WTC11 (cell line): ENCODE results near the gene RNF20. TPM values are rescaled to one million over a fixed set of nuclear protein-coding genes. Genes with fewer than 3 reads are reported as not detected.

Experiments used
- ATAC-seq: fragments of 200-7000 bp; cut with Tn5 transposase; 2 replicates; pipeline ENCODE4 v1.10.0; 2021; ENCODE audit warnings: mild to moderate bottlenecking, moderate library complexity
- CTCF ChIA-PET: fragments of 300-600 bp; sonication (Branson Sonifier 250); formaldehyde crosslinking; loops from one replicate; lab custom pipeline; 2021; ENCODE audit warnings: antibody characterized with exemption; lab: Charles Lee
- POLR2A ChIA-PET: fragments of 350-600 bp; sonication (Branson Sonifier 250); formaldehyde crosslinking; loops from one replicate; lab custom pipeline; 2021; ENCODE audit warnings: antibody characterized with exemption; lab: Charles Lee
- DNase-seq: peaks from one replicate; pipeline ENCODE4 v3.0.0; 2021; ENCODE audit warnings: low spot score
- H3K27ac Mint-ChIP-seq: 2 replicates; pipeline ENCODE4 v1.8.0; 2021; ENCODE audit warnings: mixed read lengths
- H3K27me3 Mint-ChIP-seq: 2 replicates; pipeline ENCODE4 v1.8.0; 2021; ENCODE audit warnings: low read depth, mild to moderate bottlenecking, moderate library complexity, mixed read lengths
- H3K36me3 Mint-ChIP-seq: 2 replicates; pipeline ENCODE4 v1.8.0; 2021; ENCODE audit warnings: mixed read lengths
- H3K4me1 Mint-ChIP-seq: 2 replicates; pipeline ENCODE4 v1.8.0; 2022; ENCODE audit warnings: mixed read lengths
- H3K4me3 Mint-ChIP-seq: 2 replicates; pipeline ENCODE4 v1.8.0; 2021; ENCODE audit warnings: mild to moderate bottlenecking, moderate library complexity, mixed read lengths
- H3K9me3 Mint-ChIP-seq: 2 replicates; pipeline ENCODE4 v1.8.0; 2021; ENCODE audit warnings: mixed read lengths
- ELF4 ChIP-seq: sonication (generic); formaldehyde crosslinking; IDR thresholded peaks from 2 replicates; pipeline ENCODE4 v1.8.1; 2022; ENCODE audit warnings: low read depth, mild to moderate bottlenecking, moderate library complexity, missing genetic modification reagents
- ERG ChIP-seq: fragments of 250-450 bp; sonication (Bioruptor Pico); IDR thresholded peaks from 2 replicates; pipeline ENCODE4 v1.8.0; 2021; ENCODE audit warnings: mild to moderate bottlenecking
- FOXJ3 ChIP-seq: sonication (generic); formaldehyde crosslinking; IDR thresholded peaks from 2 replicates; pipeline ENCODE4 v1.9.0; 2021; ENCODE audit warnings: missing genetic modification reagents, mild to moderate bottlenecking, borderline replicate concordance
- HMGA2 ChIP-seq: fragments of 250-450 bp; sonication (Bioruptor Pico); IDR thresholded peaks from 2 replicates; pipeline ENCODE4 v1.4.0; 2021; ENCODE audit warnings: mild to moderate bottlenecking, moderate library complexity
- MLX ChIP-seq: sonication (generic); formaldehyde crosslinking; IDR thresholded peaks from 2 replicates; pipeline ENCODE4 v1.8.1; 2023; ENCODE audit warnings: mild to moderate bottlenecking, missing genetic modification reagents, moderate library complexity
- NR1H2 ChIP-seq: sonication (generic); formaldehyde crosslinking; IDR thresholded peaks from 2 replicates; pipeline ENCODE4 v1.9.0; 2021; ENCODE audit warnings: mild to moderate bottlenecking, moderate library complexity, missing genetic modification reagents
- NR3C1 ChIP-seq: sonication (generic); formaldehyde crosslinking; conservative IDR thresholded peaks from 2 replicates; pipeline ENCODE4 v1.8.1; 2023; ENCODE audit warnings: low read depth, mild to moderate bottlenecking, missing genetic modification reagents
- OVOL2 ChIP-seq: fragments of 250-450 bp; sonication (Bioruptor Pico); IDR thresholded peaks from 2 replicates; pipeline ENCODE4 v1.9.0; 2021; ENCODE audit warnings: mild to moderate bottlenecking, borderline replicate concordance
- PRDM15 ChIP-seq: sonication (generic); formaldehyde crosslinking; IDR thresholded peaks from 2 replicates; pipeline ENCODE4 v1.8.0; 2022; ENCODE audit warnings: missing genetic modification reagents
- PREB ChIP-seq: sonication (generic); formaldehyde crosslinking; IDR thresholded peaks from 2 replicates; pipeline ENCODE4 v1.8.1; 2022; ENCODE audit warnings: mild to moderate bottlenecking, missing genetic modification reagents, moderate library complexity, borderline replicate concordance
- SOX15 ChIP-seq: fragments of 250-450 bp; sonication (Bioruptor Pico); IDR thresholded peaks from 2 replicates; pipeline ENCODE4 v1.9.0; 2021; ENCODE audit warnings: mild to moderate bottlenecking
- USF2 ChIP-seq: sonication (generic); formaldehyde crosslinking; IDR thresholded peaks from 2 replicates; pipeline ENCODE4 v1.8.1; 2023; ENCODE audit warnings: mild to moderate bottlenecking, missing genetic modification reagents, moderate library complexity
- ZNF121 ChIP-seq: sonication (generic); formaldehyde crosslinking; IDR thresholded peaks from 2 replicates; pipeline ENCODE4 v1.8.0; 2023; ENCODE audit warnings: missing genetic modification reagents
- ZNF138 ChIP-seq: sonication (generic); formaldehyde crosslinking; conservative IDR thresholded peaks from 2 replicates; pipeline ENCODE4 v1.8.1; 2022; ENCODE audit warnings: mild to moderate bottlenecking, moderate library complexity, missing genetic modification reagents
- ZNF512 ChIP-seq: sonication (generic); formaldehyde crosslinking; IDR thresholded peaks from 2 replicates; pipeline ENCODE4 v1.8.1; 2022; ENCODE audit warnings: missing genetic modification reagents, borderline replicate concordance
- ZNF532 ChIP-seq: fragments of 250-450 bp; sonication (Bioruptor Pico); IDR thresholded peaks from 2 replicates; pipeline ENCODE4 v1.9.0; 2021; ENCODE audit warnings: mild to moderate bottlenecking, borderline replicate concordance
- total RNA-seq: library from RNA; stranded (reverse); gene quantifications from 3 replicates; pipeline ENCODE4 v1.2.3, GENCODE V29; 2021

Gene RNF20
- total RNA-seq, 1 experiment from 2014 or later, result 52.6 TPM

- TF ChIP-seq ZNF532 (no peak), NR1H2 (CRISPR knock-in tag) (no peak), NR3C1 (CRISPR knock-in tag) (no peak), OVOL2 (CRISPR knock-in tag) (no peak), ZNF138 (CRISPR knock-in tag) (no peak; the same call in 1 of the 2 replicates), SOX15 (CRISPR knock-in tag) (no peak), ELF4 (CRISPR knock-in tag) (0 out of 2 replicates have a peak, but pooled peaks have one; percentile 28), PRDM15 (CRISPR knock-in tag) (no peak), PREB (CRISPR knock-in tag) (no peak), MLX (CRISPR knock-in tag) (no peak)
Observed at GRCh38 chr9:101486693-101487442, 46.8 kb upstream of the RNF20 start (continued).

- ChIA-PET CTCF (interaction anchor here (1.0 to 3.3 kb wide), 11 partner anchors 9 to 65 kb away, joined by 3 to 37 read pairs (median 7); no protein-coding TSS in a partner anchor), POLR2A (interaction anchor here (0.8 to 2.7 kb wide), 4 partner anchors 20 to 47 kb away, joined by 4 to 10 read pairs (median 8); partner anchors contain the start of gene RNF20)
- Mint-ChIP-seq H3K4me1 (peaks cover 22% of the 10 kb centered on the region), H3K27ac (peak overlapping the region; percentile 4; the same call in 1 of the 2 replicates), H3K36me3 (no peaks in the 10 kb centered on the region), H3K27me3 (peaks cover 6% of the 10 kb centered on the region), H3K4me3 (peak overlapping the region; percentile 90), H3K9me3 (peaks cover 2% of the 10 kb centered on the region; the same call in 1 of the 2 replicates)
- DNase-seq, result no peak
- 0 out of 2 replicates have a peak, but pooled peaks have one; percentile 1 for ATAC-seq
- no peak for TF ChIP-seq ZNF121 (CRISPR knock-in tag)
- no peak for TF ChIP-seq ZNF138 (CRISPR knock-in tag)
- TF ChIP-seq ERG (CRISPR knock-in tag), result no peak
- no peak for TF ChIP-seq MLX (CRISPR knock-in tag)
- TF ChIP-seq FOXJ3, result no peak
- TF ChIP-seq HMGA2 (CRISPR knock-in tag), result no peak
- TF ChIP-seq ZNF512 (CRISPR knock-in tag), result no peak
- no peak for TF ChIP-seq USF2 (CRISPR knock-in tag)
Observed at GRCh38 chr9:101487443-101487840, 46.2 kb upstream of the RNF20 start.
